WTC11 (cell line): ENCODE measurements around the gene NRG3. TPM values are rescaled to one million over a fixed set of nuclear protein-coding genes. Genes with fewer than 3 reads are reported as not detected.

Experiments
- ATAC-seq: fragments of 200-7000 bp; cut with Tn5 transposase; 2 replicates; pipeline ENCODE4 v1.10.0; 2021; ENCODE audit warnings: mild to moderate bottlenecking, moderate library complexity
- CTCF ChIA-PET: fragments of 300-600 bp; sonication (Branson Sonifier 250); formaldehyde crosslinking; loops from one replicate; lab custom pipeline; 2021; ENCODE audit warnings: antibody characterized with exemption; lab: Charles Lee
- POLR2A ChIA-PET: fragments of 350-600 bp; sonication (Branson Sonifier 250); formaldehyde crosslinking; loops from one replicate; lab custom pipeline; 2021; ENCODE audit warnings: antibody characterized with exemption; lab: Charles Lee
- DNase-seq: peaks from one replicate; pipeline ENCODE4 v3.0.0; 2021; ENCODE audit warnings: low spot score
- H3K27ac Mint-ChIP-seq: 2 replicates; pipeline ENCODE4 v1.8.0; 2021; ENCODE audit warnings: mixed read lengths
- H3K27me3 Mint-ChIP-seq: 2 replicates; pipeline ENCODE4 v1.8.0; 2021; ENCODE audit warnings: low read depth, mild to moderate bottlenecking, moderate library complexity, mixed read lengths
- H3K36me3 Mint-ChIP-seq: 2 replicates; pipeline ENCODE4 v1.8.0; 2021; ENCODE audit warnings: mixed read lengths
- H3K4me1 Mint-ChIP-seq: 2 replicates; pipeline ENCODE4 v1.8.0; 2022; ENCODE audit warnings: mixed read lengths
- H3K4me3 Mint-ChIP-seq: 2 replicates; pipeline ENCODE4 v1.8.0; 2021; ENCODE audit warnings: mild to moderate bottlenecking, moderate library complexity, mixed read lengths
- H3K9me3 Mint-ChIP-seq: 2 replicates; pipeline ENCODE4 v1.8.0; 2021; ENCODE audit warnings: mixed read lengths
- CREM ChIP-seq: sonication (generic); formaldehyde crosslinking; IDR thresholded peaks from 2 replicates; pipeline ENCODE4 v1.8.1; 2022; ENCODE audit warnings: mild to moderate bottlenecking, missing genetic modification reagents, moderate library complexity
- EMX1 ChIP-seq: fragments of 250-450 bp; sonication (Bioruptor Pico); IDR thresholded peaks from 2 replicates; pipeline ENCODE4 v1.8.0; 2021; ENCODE audit warnings: mild to moderate bottlenecking
- IRF1 ChIP-seq: sonication (generic); formaldehyde crosslinking; IDR thresholded peaks from 2 replicates; pipeline ENCODE4 v1.8.0; 2023; ENCODE audit warnings: missing genetic modification reagents
- JAZF1 ChIP-seq: fragments of 250-450 bp; sonication (Bioruptor Pico); IDR thresholded peaks from 2 replicates; pipeline ENCODE4 v1.9.0; 2021; ENCODE audit warnings: moderate library complexity, mild to moderate bottlenecking, inconsistent platforms
- MLX ChIP-seq: sonication (generic); formaldehyde crosslinking; IDR thresholded peaks from 2 replicates; pipeline ENCODE4 v1.8.1; 2023; ENCODE audit warnings: mild to moderate bottlenecking, missing genetic modification reagents, moderate library complexity
- MXD4 ChIP-seq: fragments of 250-450 bp; sonication (Bioruptor Pico); IDR thresholded peaks from 2 replicates; pipeline ENCODE4 v1.8.0; 2021; ENCODE audit warnings: mild to moderate bottlenecking, moderate library complexity, borderline replicate concordance
- NR2C2 ChIP-seq: sonication (generic); formaldehyde crosslinking; IDR thresholded peaks from 2 replicates; pipeline ENCODE4 v1.8.0; 2022; ENCODE audit warnings: mild to moderate bottlenecking, missing genetic modification reagents
- PRRX2 ChIP-seq: fragments of 250-450 bp; sonication (Bioruptor Pico); IDR thresholded peaks from 2 replicates; pipeline ENCODE4 v1.8.0; 2021; ENCODE audit warnings: mild to moderate bottlenecking
- RELA ChIP-seq: sonication (generic); formaldehyde crosslinking; IDR thresholded peaks from 2 replicates; pipeline ENCODE4 v1.8.1; 2022; ENCODE audit warnings: missing genetic modification reagents, mild to moderate bottlenecking, borderline replicate concordance
- RORB ChIP-seq: fragments of 250-450 bp; sonication (Bioruptor Pico); IDR thresholded peaks from 2 replicates; pipeline ENCODE4 v1.9.0; 2021; ENCODE audit warnings: mild to moderate bottlenecking
- SP1 ChIP-seq: sonication (generic); formaldehyde crosslinking; conservative IDR thresholded peaks from 2 replicates; pipeline ENCODE4 v1.8.1; 2022; ENCODE audit warnings: missing genetic modification reagents
- TCF7 ChIP-seq: sonication (generic); formaldehyde crosslinking; IDR thresholded peaks from 2 replicates; pipeline ENCODE4 v1.8.0; 2022; ENCODE audit warnings: mild to moderate bottlenecking, low read depth, missing genetic modification reagents, moderate library complexity
- ZNF317 ChIP-seq: sonication (generic); formaldehyde crosslinking; IDR thresholded peaks from 2 replicates; pipeline ENCODE4 v1.8.1; 2023; ENCODE audit warnings: low read depth, mild to moderate bottlenecking, moderate library complexity, missing genetic modification reagents, borderline replicate concordance
- ZNF423 ChIP-seq: fragments of 250-450 bp; sonication (Bioruptor Pico); IDR thresholded peaks from 2 replicates; pipeline ENCODE4 v2.1.2; 2022; ENCODE audit warnings: mild to moderate bottlenecking, moderate library complexity
- total RNA-seq: library from RNA; stranded (reverse); gene quantifications from 3 replicates; pipeline ENCODE4 v1.2.3, GENCODE V29; 2021
- TF ChIP-seq, protein P1 (sequence below): sonication (generic); formaldehyde crosslinking; IDR thresholded peaks from 2 replicates; pipeline ENCODE4 v1.8.1; 2022; ENCODE audit warnings: mild to moderate bottlenecking, moderate library complexity, missing genetic modification reagents
- TF ChIP-seq, protein P2 (sequence below): sonication (generic); formaldehyde crosslinking; IDR thresholded peaks from 2 replicates; pipeline ENCODE4 v1.8.0; 2022; ENCODE audit warnings: mild to moderate bottlenecking, missing genetic modification reagents
- TF ChIP-seq, protein P3 (sequence below): sonication (generic); formaldehyde crosslinking; IDR thresholded peaks from 2 replicates; pipeline ENCODE4 v1.8.0; 2023; ENCODE audit warnings: mild to moderate bottlenecking, missing genetic modification reagents
- TF ChIP-seq, protein P4 (sequence below): fragments of 250-450 bp; sonication (Bioruptor Pico); IDR thresholded peaks from 2 replicates; pipeline ENCODE4 v1.9.0; 2021; ENCODE audit warnings: mild to moderate bottlenecking

The NRG3 gene
- total RNA-seq, 1 experiment from 2014 or later: 7.0 TPM

- ATAC-seq: peak; percentile 72
- TF ChIP-seq JAZF1 (no peak), RORB (CRISPR knock-in tag) (no peak), RELA (CRISPR knock-in tag) (no peak)
- peaks cover 20% of the 10 kb centered on the region for H3K27me3 Mint-ChIP-seq
- H3K4me3 Mint-ChIP-seq: peak overlapping the region; percentile 17
- peaks cover 7% of the 10 kb centered on the region for H3K36me3 Mint-ChIP-seq
- ChIA-PET CTCF (interaction anchor here (0.8 to 1.5 kb wide), 2 partner anchors 158 to 300 kb away, joined by 3 to 4 read pairs; no protein-coding TSS in a partner anchor), POLR2A (interaction anchor here (0.5 kb wide), 1 partner anchor 1456 kb away, joined by 3 read pairs; no protein-coding TSS in a partner anchor)
- H3K27ac Mint-ChIP-seq: peak overlapping the region; percentile 29; the same call in 1 of the 2 replicates
- H3K9me3 Mint-ChIP-seq: peaks cover 3% of the 10 kb centered on the region; the same call in 1 of the 2 replicates
- DNase-seq: no peak
- H3K4me1 Mint-ChIP-seq: peaks cover 40% of the 10 kb centered on the region
Observed at GRCh38 chr10:82653244-82654155, 778.5 kb downstream of the NRG3 start.

DNA sequence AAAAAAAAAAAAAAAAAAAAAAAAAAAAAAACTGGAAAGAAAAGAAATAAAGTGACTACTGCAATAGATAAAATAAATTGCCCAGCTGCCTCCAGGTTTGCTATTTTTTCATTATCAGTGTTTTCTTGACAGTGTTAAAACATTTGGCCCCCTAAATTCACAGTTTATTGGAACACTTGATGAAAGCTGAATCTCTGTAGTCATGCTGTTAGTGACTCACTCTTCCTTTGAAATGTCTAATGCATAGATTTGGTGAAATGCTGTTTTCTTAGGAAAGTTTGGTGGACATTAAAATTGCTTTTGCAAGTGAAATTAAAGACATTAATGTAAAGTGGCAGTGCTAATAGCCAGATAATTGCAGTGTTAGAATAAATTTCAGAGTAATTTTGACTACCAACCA lies 785.2 kb downstream of the NRG3 start:
- H3K36me3 Mint-ChIP-seq: no peaks in the 10 kb centered on the region
- no peaks in the 10 kb centered on the region for H3K9me3 Mint-ChIP-seq
- ChIA-PET POLR2A (no interaction called here), CTCF (no interaction called here)
- no peaks in the 10 kb centered on the region for H3K27me3 Mint-ChIP-seq
- peaks cover 11% of the 10 kb centered on the region for H3K4me1 Mint-ChIP-seq
- no peak for ATAC-seq
- H3K4me3 Mint-ChIP-seq: no peak overlapping the region
- TF ChIP-seq CREM (CRISPR knock-in tag) (no peak), SP1 (CRISPR knock-in tag) (no peak), ZNF423 (CRISPR knock-in tag) (no peak), ZNF317 (CRISPR knock-in tag) (no peak), PRRX2 (CRISPR knock-in tag) (no peak)
- TF ChIP-seq, protein P1, sequence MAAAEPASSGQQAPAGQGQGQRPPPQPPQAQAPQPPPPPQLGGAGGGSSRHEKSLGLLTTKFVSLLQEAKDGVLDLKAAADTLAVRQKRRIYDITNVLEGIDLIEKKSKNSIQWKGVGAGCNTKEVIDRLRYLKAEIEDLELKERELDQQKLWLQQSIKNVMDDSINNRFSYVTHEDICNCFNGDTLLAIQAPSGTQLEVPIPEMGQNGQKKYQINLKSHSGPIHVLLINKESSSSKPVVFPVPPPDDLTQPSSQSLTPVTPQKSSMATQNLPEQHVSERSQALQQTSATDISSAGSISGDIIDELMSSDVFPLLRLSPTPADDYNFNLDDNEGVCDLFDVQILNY (CRISPR knock-in tag): no peak
- TF ChIP-seq, all 79 proteins: peak for 0
- no peak overlapping the region for H3K27ac Mint-ChIP-seq
- DNase-seq: no peak

GRCh38 chr10:82660986-82661385 lies 786.0 kb downstream of the NRG3 start:
- Mint-ChIP-seq H3K36me3 (no peaks in the 10 kb centered on the region), H3K27ac (no peak overlapping the region), H3K27me3 (no peaks in the 10 kb centered on the region), H3K4me1 (peaks cover 11% of the 10 kb centered on the region), H3K9me3 (no peaks in the 10 kb centered on the region), H3K4me3 (no peak overlapping the region)
- CTCF ChIA-PET: no interaction called here
- ATAC-seq: no peak
- POLR2A ChIA-PET: no interaction called here
- TF ChIP-seq EMX1 (no peak), MLX (CRISPR knock-in tag) (no peak), JAZF1 (no peak), TCF7 (no peak), MXD4 (no peak), NR2C2 (CRISPR knock-in tag) (no peak), IRF1 (no peak)
- TF ChIP-seq, protein P2, sequence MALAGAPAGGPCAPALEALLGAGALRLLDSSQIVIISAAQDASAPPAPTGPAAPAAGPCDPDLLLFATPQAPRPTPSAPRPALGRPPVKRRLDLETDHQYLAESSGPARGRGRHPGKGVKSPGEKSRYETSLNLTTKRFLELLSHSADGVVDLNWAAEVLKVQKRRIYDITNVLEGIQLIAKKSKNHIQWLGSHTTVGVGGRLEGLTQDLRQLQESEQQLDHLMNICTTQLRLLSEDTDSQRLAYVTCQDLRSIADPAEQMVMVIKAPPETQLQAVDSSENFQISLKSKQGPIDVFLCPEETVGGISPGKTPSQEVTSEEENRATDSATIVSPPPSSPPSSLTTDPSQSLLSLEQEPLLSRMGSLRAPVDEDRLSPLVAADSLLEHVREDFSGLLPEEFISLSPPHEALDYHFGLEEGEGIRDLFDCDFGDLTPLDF (CRISPR knock-in tag): no peak
- TF ChIP-seq, protein P3, sequence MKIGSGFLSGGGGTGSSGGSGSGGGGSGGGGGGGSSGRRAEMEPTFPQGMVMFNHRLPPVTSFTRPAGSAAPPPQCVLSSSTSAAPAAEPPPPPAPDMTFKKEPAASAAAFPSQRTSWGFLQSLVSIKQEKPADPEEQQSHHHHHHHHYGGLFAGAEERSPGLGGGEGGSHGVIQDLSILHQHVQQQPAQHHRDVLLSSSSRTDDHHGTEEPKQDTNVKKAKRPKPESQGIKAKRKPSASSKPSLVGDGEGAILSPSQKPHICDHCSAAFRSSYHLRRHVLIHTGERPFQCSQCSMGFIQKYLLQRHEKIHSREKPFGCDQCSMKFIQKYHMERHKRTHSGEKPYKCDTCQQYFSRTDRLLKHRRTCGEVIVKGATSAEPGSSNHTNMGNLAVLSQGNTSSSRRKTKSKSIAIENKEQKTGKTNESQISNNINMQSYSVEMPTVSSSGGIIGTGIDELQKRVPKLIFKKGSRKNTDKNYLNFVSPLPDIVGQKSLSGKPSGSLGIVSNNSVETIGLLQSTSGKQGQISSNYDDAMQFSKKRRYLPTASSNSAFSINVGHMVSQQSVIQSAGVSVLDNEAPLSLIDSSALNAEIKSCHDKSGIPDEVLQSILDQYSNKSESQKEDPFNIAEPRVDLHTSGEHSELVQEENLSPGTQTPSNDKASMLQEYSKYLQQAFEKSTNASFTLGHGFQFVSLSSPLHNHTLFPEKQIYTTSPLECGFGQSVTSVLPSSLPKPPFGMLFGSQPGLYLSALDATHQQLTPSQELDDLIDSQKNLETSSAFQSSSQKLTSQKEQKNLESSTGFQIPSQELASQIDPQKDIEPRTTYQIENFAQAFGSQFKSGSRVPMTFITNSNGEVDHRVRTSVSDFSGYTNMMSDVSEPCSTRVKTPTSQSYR (CRISPR knock-in tag): no peak
- TF ChIP-seq, protein P4, sequence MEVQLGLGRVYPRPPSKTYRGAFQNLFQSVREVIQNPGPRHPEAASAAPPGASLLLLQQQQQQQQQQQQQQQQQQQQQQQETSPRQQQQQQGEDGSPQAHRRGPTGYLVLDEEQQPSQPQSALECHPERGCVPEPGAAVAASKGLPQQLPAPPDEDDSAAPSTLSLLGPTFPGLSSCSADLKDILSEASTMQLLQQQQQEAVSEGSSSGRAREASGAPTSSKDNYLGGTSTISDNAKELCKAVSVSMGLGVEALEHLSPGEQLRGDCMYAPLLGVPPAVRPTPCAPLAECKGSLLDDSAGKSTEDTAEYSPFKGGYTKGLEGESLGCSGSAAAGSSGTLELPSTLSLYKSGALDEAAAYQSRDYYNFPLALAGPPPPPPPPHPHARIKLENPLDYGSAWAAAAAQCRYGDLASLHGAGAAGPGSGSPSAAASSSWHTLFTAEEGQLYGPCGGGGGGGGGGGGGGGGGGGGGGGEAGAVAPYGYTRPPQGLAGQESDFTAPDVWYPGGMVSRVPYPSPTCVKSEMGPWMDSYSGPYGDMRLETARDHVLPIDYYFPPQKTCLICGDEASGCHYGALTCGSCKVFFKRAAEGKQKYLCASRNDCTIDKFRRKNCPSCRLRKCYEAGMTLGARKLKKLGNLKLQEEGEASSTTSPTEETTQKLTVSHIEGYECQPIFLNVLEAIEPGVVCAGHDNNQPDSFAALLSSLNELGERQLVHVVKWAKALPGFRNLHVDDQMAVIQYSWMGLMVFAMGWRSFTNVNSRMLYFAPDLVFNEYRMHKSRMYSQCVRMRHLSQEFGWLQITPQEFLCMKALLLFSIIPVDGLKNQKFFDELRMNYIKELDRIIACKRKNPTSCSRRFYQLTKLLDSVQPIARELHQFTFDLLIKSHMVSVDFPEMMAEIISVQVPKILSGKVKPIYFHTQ (CRISPR knock-in tag): no peak
- no peak for DNase-seq
